Thyroid gland (tissue), 4 donors: Measurements from ENCODE around the gene UTP14A. TPM values are rescaled to one million over a fixed set of nuclear protein-coding genes. Genes with fewer than 3 reads are reported as not detected.

Source experiments
- DNase-seq, 2 donors: peaks; one replicate each; pipeline ENCODE4 v3.0.0-alpha.2; 2019
- H3K27ac ChIP-seq, 3 donors: fragments of 200-600 bp; sonication (generic); 1 replicate in 2 of 3; 2 replicates in 1 of 3; pipeline ENCODE4 v1.5.1; 2016 to 2019; ENCODE audit warnings: mild to moderate bottlenecking in 1 of 3, moderate library complexity in 1 of 3
- H3K27me3 ChIP-seq: fragments of 200-600 bp; sonication (generic); one replicate; pipeline ENCODE4 v1.5.1; 2019
- H3K36me3 ChIP-seq, 2 donors: fragments of 200-600 bp; sonication (generic); one replicate each; pipeline ENCODE4 v1.5.1; 2016 to 2019
- H3K4me1 ChIP-seq, 2 donors: fragments of 200-600 bp; sonication (generic); one replicate each; pipeline ENCODE4 v1.5.1; 2017 to 2019
- H3K4me3 ChIP-seq, 3 donors: fragments of 200-600 bp; sonication (generic); replicated peaks in 1 of 3; 1 replicate in 2 of 3; 2 replicates in 1 of 3; pipeline ENCODE4 v1.5.1; 2016; ENCODE audit warnings: mild to moderate bottlenecking in 1 of 3
- H3K9me3 ChIP-seq: fragments of 200-600 bp; sonication (generic); one replicate; pipeline ENCODE4 v1.5.1; 2017
- CTCF ChIP-seq, 6 experiments: fragments of 200-600 bp in 3 of 6; fragments of 450-650 bp in 3 of 6; sonication (generic) in 3 of 6; IDR thresholded peaks; one replicate each; pipeline ENCODE4 v1.5.1; 2016 to 2019; ENCODE audit warnings: antibody characterized with exemption in 6 of 6, mild to moderate bottlenecking in 2 of 6, inconsistent platforms in 1 of 6, moderate library complexity in 1 of 6
- POLR2A ChIP-seq, 2 donors: fragments of 450-650 bp; IDR thresholded peaks; one replicate each; pipeline ENCODE4 v1.6.1; 2017; ENCODE audit warnings: antibody characterized with exemption in 2 of 2, mild to moderate bottlenecking in 2 of 2, moderate library complexity in 1 of 2
- WGBS, 2 donors: methylation state at CpG; one replicate each; pipeline ENCODE4 v1.1.5; 2017; 5-methylcytosine and 5-hydroxymethylcytosine counted together
- intact Hi-C: fragments of 100-400 bp; cut with DNase I; formaldehyde crosslinking; loops from one replicate; pipeline ENCODE4 v1.15.1; 2023
- total RNA-seq, 4 donors: library from RNA; depleted of rRNA; stranded (reverse); fragments of >200 nt; gene quantifications; one replicate each; pipeline ENCODE4 v1.2.3, GENCODE V29; 2016

Gene UTP14A
- total RNA-seq, 4 donors from 2014 or later, result 12.2 to 14.7 (median 13.4) TPM

- Histone ChIP-seq H3K27me3 (no peaks in the 10 kb centered on the region), H3K4me1 (no peaks in the 10 kb centered on the region), H3K4me3 (peak overlapping the region in 1 of 3 donors; percentile 40), H3K9me3 (no peaks in the 10 kb centered on the region), H3K36me3 (peaks cover 0 to 7% of the 10 kb centered on the region in 2 donors), H3K27ac (peak overlapping the region; percentile 66 to 85 (median 69))
- intact Hi-C loops, result no loop called here
- DNase-seq, result peak in 1 of 2 donors; percentile 23
- TF ChIP-seq POLR2A (IDR thresholded peaks at IDR 0.05), result no peak
- TF ChIP-seq CTCF (IDR thresholded peaks at IDR 0.05), result no peak
- 6 to 9% methylated on average over 10 to 13 of the region's 13 CpGs for WGBS, 2 donors
Observed at GRCh38 chrX:129930941-129931410, 25.0 kb downstream of the UTP14A start.

- Histone ChIP-seq H3K4me3 (peak overlapping the region in 2 of 3 donors; percentile 27 to 40), H3K27ac (peak overlapping the region; percentile 66 to 85 (median 83)), H3K9me3 (no peaks in the 10 kb centered on the region), H3K4me1 (no peaks in the 10 kb centered on the region), H3K36me3 (peaks cover 0 to 5% of the 10 kb centered on the region in 2 donors), H3K27me3 (no peaks in the 10 kb centered on the region)
- intact Hi-C loops, result no loop called here
- WGBS, 2 donors, result 0 to 2% methylated on average over 9 to 14 of the region's 41 CpGs
- peak; percentile 88 to 91 for DNase-seq
- TF ChIP-seq CTCF (IDR thresholded peaks at IDR 0.05), result no peak
- peak in 1 of 2 donors; percentile 54 for TF ChIP-seq POLR2A (IDR thresholded peaks at IDR 0.05)
Observed at GRCh38 chrX:129931411-129932015, 25.5 kb downstream of the UTP14A start.

GRCh38 chrX:129932016-129932820, 26.3 kb downstream of the UTP14A start:
- H3K4me1 ChIP-seq, result no peaks in the 10 kb centered on the region
- WGBS, 2 donors, result 0% methylated on average over 4 to 10 of the region's 97 CpGs
- H3K36me3 ChIP-seq, result peaks cover 0 to 5% of the 10 kb centered on the region in 2 donors
- H3K9me3 ChIP-seq, result no peaks in the 10 kb centered on the region
- TF ChIP-seq POLR2A (IDR thresholded peaks at IDR 0.05) (no peak), CTCF (IDR thresholded peaks at IDR 0.05) (no peak)
- intact Hi-C loops, result no loop called here
- peak overlapping the region in 2 of 3 donors; percentile 27 to 40 for H3K4me3 ChIP-seq
- DNase-seq, result peak; percentile 86 to 90
- no peaks in the 10 kb centered on the region for H3K27me3 ChIP-seq
- peak overlapping the region; percentile 66 to 85 (median 83) for H3K27ac ChIP-seq

GRCh38 chrX:129932821-129933321, 26.9 kb downstream of the UTP14A start:
- WGBS, 2 donors, result no CpG with 5 or more reads among the region's 47 CpGs
- Histone ChIP-seq H3K36me3 (no peaks in the 10 kb centered on the region), H3K9me3 (no peaks in the 10 kb centered on the region), H3K27me3 (no peaks in the 10 kb centered on the region), H3K4me1 (no peaks in the 10 kb centered on the region), H3K4me3 (peak overlapping the region in 1 of 3 donors; percentile 19), H3K27ac (peak overlapping the region in 1 of 3 donors; percentile 36)
- intact Hi-C loops, result no loop called here
- TF ChIP-seq CTCF (IDR thresholded peaks at IDR 0.05) (no peak), POLR2A (IDR thresholded peaks at IDR 0.05) (no peak)
- peak; percentile 35 to 42 for DNase-seq
